HepG2 (cell line): Measurements from ENCODE around the gene SLC16A13. TPM values are rescaled to one million over a fixed set of nuclear protein-coding genes. Genes with fewer than 3 reads are reported as not detected.

Source experiments
- ATAC-seq: fragments of 200-7000 bp; cut with Tn5 transposase; 3 replicates; pipeline ENCODE4 v1.9.1; 2020; ENCODE audit warnings: mild to moderate bottlenecking, moderate library complexity
- BruUV-seq: library from RNA; stranded (reverse); fragments of 400-500 nt; replicated peaks from 2 replicates; lab custom pipeline; 2021; lab: Mats Ljungman, UMichigan
- CTCF ChIA-PET: fragments of 300-600 bp; formaldehyde crosslinking; extraction: SDS; loops from one replicate; lab custom pipeline; 2021; ENCODE audit warnings: low total read pairs, inconsistent platforms, low intra/inter-chr PET ratio; lab: Yijun Ruan, JAX
- POLR2A ChIA-PET: fragments of 350-600 bp; sonication (Branson Sonifier 250); formaldehyde crosslinking; loops from one replicate; lab custom pipeline; 2020; ENCODE audit warnings: antibody characterized with exemption, inconsistent platforms; lab: Yijun Ruan, JAX
- DNase-seq: peaks from one replicate; pipeline ENCODE4 v3.0.0-alpha.2; 2015; ENCODE audit warnings: low spot score
- FAIRE-seq: peaks from 3 replicates; lab custom pipeline; 2011; peaks lifted over from hg19 to GRCh38; lab: Jason Lieb, UNC
- H2AFZ ChIP-seq: one replicate; pipeline ENCODE4 v1.6.1; 2011; ENCODE audit warnings: low read length, inconsistent platforms
- H3K27ac ChIP-seq: fragments of 300-600 bp; 3 replicates; pipeline ENCODE4 v1.8.0; 2011; ENCODE audit warnings: mixed run types, mild to moderate bottlenecking, mixed read lengths, low read length, inconsistent platforms; ENCODE audit not compliant: insufficient read depth; ENCODE audit errors: extremely low read length
- H3K27me3 ChIP-seq, 2 experiments: fragments of 200-600 bp in 1 of 2; 2 replicates in 1 of 2; 3 replicates in 1 of 2; pipeline versions ENCODE4 v1.6.0 to v1.8.0; 2011; ENCODE audit warnings: low read length in 2 of 2, mild to moderate bottlenecking in 2 of 2, moderate library complexity in 2 of 2, inconsistent platforms in 1 of 2; ENCODE audit not compliant: insufficient read depth in 2 of 2, control insufficient read depth in 1 of 2
- H3K36me3 ChIP-seq, 2 experiments: fragments of 200-600 bp in 1 of 2; replicated peaks in 1 of 2; 2 replicates in 1 of 2; 3 replicates in 1 of 2; pipeline versions ENCODE4 v1.5.1 to v1.8.0; 2011; ENCODE audit warnings: low read length in 2 of 2, inconsistent platforms in 1 of 2; ENCODE audit not compliant: insufficient read depth in 2 of 2, control insufficient read depth in 1 of 2
- H3K4me1 ChIP-seq: 2 replicates; pipeline ENCODE4 v1.5.1; 2012; ENCODE audit warnings: low read length, inconsistent platforms; ENCODE audit not compliant: insufficient read depth
- H3K4me2 ChIP-seq: 2 replicates; pipeline ENCODE4 v1.6.0; 2011; ENCODE audit warnings: low read depth, low read length, inconsistent platforms
- H3K4me3 ChIP-seq, 3 experiments: fragments of 200-600 bp in 1 of 3; sonication (generic), shearing (Covaris generic) in 1 of 3; replicated peaks in 1 of 3; 2 replicates each; pipeline ENCODE4 v1.5.1; 2011 to 2016; ENCODE audit warnings: low read length in 3 of 3, inconsistent platforms in 2 of 3, low read depth in 2 of 3, mild to moderate bottlenecking in 2 of 3, control low read depth in 1 of 3, mixed read lengths in 1 of 3; ENCODE audit not compliant: insufficient read depth in 1 of 3
- H3K79me2 ChIP-seq: one replicate; pipeline ENCODE4 v1.6.1; 2011; ENCODE audit warnings: low read length, inconsistent platforms; ENCODE audit not compliant: insufficient read depth
- H3K9ac ChIP-seq: 2 replicates; pipeline ENCODE4 v1.6.0; 2011; ENCODE audit warnings: mild to moderate bottlenecking, low read depth, low read length, inconsistent platforms; ENCODE audit not compliant: insufficient read depth
- H3K9me3 ChIP-seq: 2 replicates; pipeline ENCODE4 v1.5.1; 2012; ENCODE audit warnings: mild to moderate bottlenecking, low read length
- H4K20me1 ChIP-seq: 2 replicates; pipeline ENCODE4 v1.6.0; 2011; ENCODE audit warnings: inconsistent platforms, mild to moderate bottlenecking, low read length, moderate library complexity; ENCODE audit not compliant: insufficient read depth
- CEBPG ChIP-seq: IDR thresholded peaks from 2 replicates; pipeline ENCODE4 v1.6.1; 2016
- DBP ChIP-seq: sonication (generic); formaldehyde crosslinking; IDR thresholded peaks from 2 replicates; pipeline ENCODE4 v1.4.0; 2020; ENCODE audit warnings: missing genetic modification reagents; ENCODE audit errors: not compliant biosample characterization
- FOSL2 ChIP-seq: sonication (generic); formaldehyde crosslinking; IDR thresholded peaks from 2 replicates; pipeline ENCODE4 v1.4.0; 2020; ENCODE audit warnings: missing genetic modification reagents
- IRF2 ChIP-seq: IDR thresholded peaks from 2 replicates; pipeline ENCODE4 v1.6.1; 2018; ENCODE audit warnings: missing genetic modification reagents, missing compliant biosample characterization
- MAFK ChIP-seq, 2 experiments: IDR thresholded peaks in 1 of 2; conservative IDR thresholded peaks in 1 of 2; 2 replicates each; pipeline ENCODE4 v1.6.1; 2011; ENCODE audit warnings: improper control_type of control experiment in 2 of 2, low read length in 2 of 2
- MTA1 ChIP-seq: sonication (generic); formaldehyde crosslinking; IDR thresholded peaks from 2 replicates; pipeline ENCODE4 v1.4.0; 2020; ENCODE audit warnings: missing genetic modification reagents, mild to moderate bottlenecking, borderline replicate concordance
- NCOA5 ChIP-seq: sonication (generic); formaldehyde crosslinking; IDR thresholded peaks from 2 replicates; pipeline ENCODE4 v1.4.0; 2020; ENCODE audit warnings: missing genetic modification reagents
- POLR2A ChIP-seq, 2 experiments: IDR thresholded peaks; 2 replicates each; pipeline ENCODE4 v1.6.1; 2011; ENCODE audit warnings: low read depth in 2 of 2, low read length in 2 of 2, mild to moderate bottlenecking in 1 of 2, moderate library complexity in 1 of 2; ENCODE audit not compliant: insufficient read depth in 1 of 2
- POLR2AphosphoS5 ChIP-seq: IDR thresholded peaks from 2 replicates; pipeline ENCODE4 v1.6.1; 2012; ENCODE audit warnings: low read depth, low read length
- SP4 ChIP-seq: sonication (generic); formaldehyde crosslinking; IDR thresholded peaks from 2 replicates; pipeline ENCODE4 v1.8.1; 2023; ENCODE audit warnings: mild to moderate bottlenecking, missing genetic modification reagents
- TMF1 ChIP-seq: sonication (generic); formaldehyde crosslinking; IDR thresholded peaks from 2 replicates; pipeline ENCODE4 v1.8.1; 2022; ENCODE audit warnings: low read depth, missing genetic modification reagents
- TOE1 ChIP-seq: sonication (generic); formaldehyde crosslinking; IDR thresholded peaks from 2 replicates; pipeline ENCODE4 v1.4.0; 2020; ENCODE audit warnings: mild to moderate bottlenecking, missing genetic modification reagents
- YEATS4 ChIP-seq: sonication (generic); formaldehyde crosslinking; IDR thresholded peaks from 2 replicates; pipeline ENCODE4 v1.4.0; 2020; ENCODE audit warnings: missing genetic modification reagents, borderline replicate concordance
- ZBTB44 ChIP-seq: sonication (generic); formaldehyde crosslinking; IDR thresholded peaks from 2 replicates; pipeline ENCODE4 v1.4.0; 2020; ENCODE audit warnings: missing genetic modification reagents
- ZFP1 ChIP-seq: IDR thresholded peaks from 2 replicates; pipeline ENCODE4 v1.6.1; 2016
- ZMYM3 ChIP-seq: sonication (generic); formaldehyde crosslinking; IDR thresholded peaks from 2 replicates; pipeline ENCODE4 v1.5.1; 2020; ENCODE audit warnings: mild to moderate bottlenecking, missing genetic modification reagents
- ZNF160 ChIP-seq: sonication (generic); formaldehyde crosslinking; IDR thresholded peaks from 2 replicates; pipeline ENCODE4 v1.8.0; 2022; ENCODE audit warnings: mild to moderate bottlenecking, inconsistent platforms, missing genetic modification reagents
- ZNF580 ChIP-seq: IDR thresholded peaks from 2 replicates; pipeline ENCODE4 v1.6.1; 2016; ENCODE audit warnings: low read depth, borderline replicate concordance
- ZNF605 ChIP-seq: sonication (generic); formaldehyde crosslinking; IDR thresholded peaks from 2 replicates; pipeline ENCODE4 v1.8.0; 2022; ENCODE audit warnings: mild to moderate bottlenecking, missing genetic modification reagents
- ZNF770 ChIP-seq: sonication (generic); formaldehyde crosslinking; IDR thresholded peaks from 2 replicates; pipeline ENCODE4 v1.5.0; 2020; ENCODE audit warnings: mild to moderate bottlenecking, missing genetic modification reagents
- WGBS: methylation state at CpG from one replicate; pipeline ENCODE4 v1.1.6; 2017; ENCODE audit warnings: low lambda C conversion rate; 5-methylcytosine and 5-hydroxymethylcytosine counted together
- in situ Hi-C: cut with HindIII; loops from 2 replicates; pipeline ENCODE4 v1.10.0; 2017; ENCODE audit warnings: low pct_unique_long_range_greater_than_20kb; ENCODE audit not compliant: extremely low pct_ligation_motif_present
- intact Hi-C: fragments of 100-400 bp; cut with micrococcal nuclease; formaldehyde crosslinking; loops from one replicate; pipeline ENCODE4 v1.10.0; 2022; ENCODE audit not compliant: unreplicated experiment
- polyA plus RNA-seq, 8 experiments: library from polyadenylated mRNA; depleted of rRNA in 3 of 8; stranded (reverse) in 7 of 8; unstranded in 1 of 8; fragments of >200 nt; fragmentation: Illumina TruSeq in 4 of 8; extraction: Trizol in 4 of 8; gene quantifications; 2 replicates each; pipeline versions ENCODE4 v1.2.1 to v1.2.3, GENCODE V29; 2011 to 2016; ENCODE audit warnings: low read depth in 4 of 8, missing spikeins in 1 of 8, mixed read lengths in 1 of 8; ENCODE audit not compliant: insufficient read depth in 1 of 8
- total RNA-seq, 5 experiments: library from RNA; depleted of rRNA; stranded (reverse); fragments of >200 nt; fragmentation: Illumina TruSeq; extraction: Trizol; gene quantifications; 2 replicates each; pipeline ENCODE4 v1.2.3, GENCODE V29; 2016; ENCODE audit warnings: low read depth in 1 of 5

SLC16A13 gene
- total and polyA plus RNA-seq, 2 of the 13 experiments (the other 11 are each of a cell fraction or from before 2014, with no cell fraction given), result 2.2 to 3.0 TPM

GRCh38 chr17:7046127-7046724 is 10.4 kb downstream of the SLC16A13 start:
- peak; percentile 54 for DNase-seq
- in situ Hi-C loops, result loop anchor here (10.0 kb wide), 1 partner anchor 239 kb away; the partner anchor contains the start of gene SLC2A4
- H3K27me3 ChIP-seq, result no peaks in the 10 kb centered on the region; a peak in 1 of 5 replicates
- FAIRE-seq, result no peak
- intact Hi-C loops, result loop anchor here (2.0 to 5.0 kb wide), 2 partner anchors 133 to 306 kb away; partner anchors contain the start of genes ASGR1 and KCTD11
- no peaks in the 10 kb centered on the region for H3K79me2 ChIP-seq
- peak overlapping the region; percentile 73 for H3K27ac ChIP-seq
- POLR2A ChIA-PET, result interaction anchor here (0.7 to 4.6 kb wide), 30 partner anchors 10 to 813 kb away, joined by 3 to 71 read pairs (median 6); partner anchors contain the start of genes ACADVL, ASGR1, ASGR2 and DLG4
- peak overlapping the region; percentile 47 for H2AFZ ChIP-seq
- peak overlapping the region; percentile 94 for H3K4me2 ChIP-seq
- H3K4me1 ChIP-seq, result peaks cover 56% of the 10 kb centered on the region
- no peaks in the 10 kb centered on the region for H3K9me3 ChIP-seq
- peak overlapping the region; percentile 52 to 79 (median 61) for H3K4me3 ChIP-seq
- ATAC-seq, result peak; percentile 72
- no peaks in the 10 kb centered on the region for H4K20me1 ChIP-seq
- CTCF ChIA-PET, result interaction anchor here (1.2 to 2.7 kb wide), 6 partner anchors 87 to 234 kb away, joined by 3 to 31 read pairs (median 6); no protein-coding TSS in a partner anchor
- WGBS, result 0% methylated on average over 5 of the region's 15 CpGs
- peak overlapping the region; percentile 65 for H3K9ac ChIP-seq
- TSS peak; percentile 99 for BruUV-seq
- no peaks in the 10 kb centered on the region for H3K36me3 ChIP-seq
- TF ChIP-seq ZBTB44 (no peak), CEBPG (CRISPR knock-in tag) (0 out of 2 replicates have a peak, but pooled peaks have one; percentile 17), TOE1 (CRISPR knock-in tag) (0 out of 2 replicates have a peak, but pooled peaks have one; percentile 3), MTA1 (CRISPR knock-in tag) (peak; percentile 42; the same call in 1 of the 2 replicates), ZNF160 (CRISPR knock-in tag) (no peak), ZFP1 (CRISPR knock-in tag) (0 out of 2 replicates have a peak, but pooled peaks have one; percentile 9), ZMYM3 (CRISPR knock-in tag) (no peak), POLR2A (IDR thresholded peaks at IDR 0.05; ENCODE audit: insufficient read depth in 1 of 2, low read depth in 2 of 2, low read length in 2 of 2) (peak in 1 of 2 experiments; percentile 22; a peak in 1 of 4 replicates), NCOA5 (no peak), TMF1 (CRISPR knock-in tag) (0 out of 2 replicates have a peak, but pooled peaks have one; percentile 46), YEATS4 (CRISPR knock-in tag) (0 out of 2 replicates have a peak, but pooled peaks have one; percentile 11), ZNF580 (CRISPR knock-in tag) (0 out of 2 replicates have a peak, but pooled peaks have one; percentile 58), DBP (CRISPR knock-in tag) (no peak), MAFK (conservative IDR thresholded peaks at IDR 0.05 in 1 of 2, IDR thresholded peaks at IDR 0.05 in 1 of 2; ENCODE audit: low read length in 2 of 2) (no peak), SP4 (CRISPR knock-in tag) (no peak), POLR2AphosphoS5 (0 out of 2 replicates have a peak, but pooled peaks have one; percentile 15), FOSL2 (CRISPR knock-in tag) (peak; percentile 29; the same call in 1 of the 2 replicates), IRF2 (CRISPR knock-in tag) (no peak), ZNF605 (CRISPR knock-in tag) (0 out of 2 replicates have a peak, but pooled peaks have one; percentile 32), ZNF770 (CRISPR knock-in tag) (no peak)
